ENCODE results near the gene FGF22.
"Not testable (repeated sequence)": the region's sequence is repeated elsewhere in the genome, so short reads cannot be mapped to it uniquely, and the experiment has no call there.

FGF22 gene

DNA sequence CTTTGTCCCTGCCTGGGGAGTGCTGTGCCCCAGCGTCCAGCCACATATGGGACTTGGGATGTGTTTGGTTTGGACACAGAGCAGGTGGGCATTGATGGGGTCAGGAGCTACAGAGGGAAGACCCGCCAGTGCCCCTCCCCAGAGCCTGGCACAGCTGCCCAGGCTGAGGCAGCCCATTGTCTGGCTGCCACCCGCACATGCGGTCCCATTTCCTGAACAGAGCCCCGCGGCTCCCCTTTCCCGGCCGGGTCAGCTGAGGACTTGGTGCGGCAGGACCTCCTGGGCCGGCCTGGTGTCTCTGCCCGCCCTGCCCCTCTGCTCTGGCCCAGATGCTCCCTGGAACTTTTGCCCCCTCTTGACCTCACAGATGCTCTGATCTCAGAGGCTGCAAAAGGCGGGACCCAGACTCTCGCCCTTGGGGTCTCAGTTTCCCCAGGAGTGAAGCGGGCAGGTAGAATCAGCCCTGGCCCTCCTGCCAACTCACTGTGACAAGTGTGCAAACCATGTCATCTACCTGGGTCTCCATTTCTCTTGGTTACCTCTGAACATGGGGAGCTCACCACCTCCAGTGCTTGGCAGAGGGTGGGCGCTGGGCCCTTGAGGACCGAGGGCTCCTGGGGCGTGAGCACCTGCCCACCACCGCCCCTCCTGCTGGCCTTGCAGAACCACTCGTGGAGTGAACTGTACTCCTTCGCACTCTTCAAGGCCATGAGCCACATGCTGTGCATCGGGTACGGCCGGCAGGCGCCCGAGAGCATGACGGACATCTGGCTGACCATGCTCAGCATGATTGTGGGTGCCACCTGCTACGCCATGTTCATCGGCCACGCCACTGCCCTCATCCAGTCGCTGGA lies 32.2 kb upstream of the FGF22 start:
- no peak for DNase-seq

DNA sequence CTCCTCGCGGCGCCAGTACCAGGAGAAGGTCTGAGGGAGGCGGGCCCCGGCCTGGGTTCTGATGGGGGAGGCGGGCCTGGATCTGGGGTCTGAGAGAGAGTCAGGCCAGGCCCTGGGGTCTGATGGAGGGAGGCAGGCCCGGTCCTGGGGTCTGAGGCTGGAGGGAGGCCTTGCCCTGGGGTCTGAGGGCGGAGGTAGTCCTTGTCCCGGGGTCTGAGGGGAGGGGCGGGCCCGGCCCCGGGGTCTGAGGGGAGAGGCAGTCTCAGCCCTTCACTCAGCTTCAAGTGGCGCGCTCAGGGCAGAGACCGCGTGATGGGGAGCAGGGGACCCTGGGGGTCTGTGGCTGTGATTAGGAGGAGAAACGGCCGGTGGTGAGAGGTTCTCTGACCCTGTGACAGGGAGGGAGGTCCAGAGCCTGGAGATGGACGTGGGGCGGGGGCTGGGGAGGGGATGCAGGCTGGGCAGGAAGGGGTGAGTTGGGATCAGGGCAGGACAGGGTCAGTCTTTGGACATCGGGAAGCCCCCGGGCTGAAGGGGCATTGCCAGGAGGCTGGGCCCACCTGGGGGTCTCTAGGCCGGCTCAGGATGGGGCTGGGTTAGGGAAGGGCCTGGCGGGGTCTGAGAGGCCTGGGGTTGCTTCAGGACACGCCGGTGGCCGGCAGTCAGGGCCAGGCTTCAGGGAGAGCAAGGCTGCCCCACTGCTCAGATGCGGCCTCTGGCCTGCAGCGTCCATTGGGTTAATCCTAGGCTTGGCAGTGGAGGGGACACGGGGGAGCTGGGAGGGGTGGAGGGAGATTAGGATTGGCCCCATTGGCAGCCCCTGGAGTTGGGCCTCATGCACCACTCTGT lies 31.3 kb upstream of the FGF22 start:
- DNase-seq: no peak

DNA sequence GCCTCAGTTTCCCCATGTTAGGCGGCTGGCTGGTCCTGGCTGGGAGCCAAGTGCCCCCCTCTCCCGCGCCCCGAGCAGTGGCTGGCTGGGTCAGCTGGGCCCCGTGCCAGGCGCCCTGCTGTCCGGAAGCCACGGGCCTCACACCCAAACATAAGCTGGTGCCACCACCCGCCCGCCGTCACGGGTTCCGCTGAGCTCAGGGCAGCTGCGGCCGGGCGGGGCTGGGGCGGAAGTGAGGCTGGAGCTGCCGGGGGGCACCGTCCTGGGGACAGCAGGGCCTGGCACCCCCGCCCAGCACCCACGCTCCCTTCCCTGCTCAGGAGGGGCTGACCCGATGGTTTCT lies 30.7 kb upstream of the FGF22 start:
- peak; percentile 62 for DNase-seq

DNA sequence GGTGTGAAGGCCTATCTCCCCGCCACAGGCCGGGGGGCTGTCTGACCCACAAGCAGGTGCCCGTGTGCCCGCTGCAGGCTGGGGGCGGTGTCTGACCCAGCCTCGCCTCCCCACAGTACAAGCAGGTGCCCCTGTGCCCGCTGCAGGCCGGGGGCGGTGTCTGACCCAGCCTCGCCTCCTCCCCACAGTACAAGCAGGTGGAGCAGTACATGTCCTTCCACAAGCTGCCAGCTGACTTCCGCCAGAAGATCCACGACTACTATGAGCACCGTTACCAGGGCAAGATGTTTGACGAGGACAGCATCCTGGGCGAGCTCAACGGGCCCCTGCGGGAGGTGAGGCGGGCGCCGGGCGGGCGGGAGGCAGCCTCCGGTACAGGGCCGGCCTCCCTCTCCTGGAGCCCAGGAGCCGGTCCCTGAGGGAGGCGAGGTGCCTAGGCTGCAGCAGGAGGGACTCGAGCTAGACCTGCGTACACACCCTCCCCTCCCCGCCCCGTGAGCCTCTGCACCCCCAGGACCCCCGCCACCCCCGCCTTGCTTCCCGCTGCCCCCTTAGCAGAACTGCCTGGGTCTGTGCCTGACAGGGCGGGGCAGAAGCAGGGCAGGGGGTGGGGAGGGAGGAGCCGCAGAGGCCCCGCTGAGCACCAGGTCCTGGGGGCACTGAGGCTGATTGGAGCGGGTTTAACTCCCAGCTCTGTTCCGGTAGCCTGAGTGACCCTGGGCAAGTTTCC lies 29.4 kb upstream of the FGF22 start:
- no peak for DNase-seq

DNA sequence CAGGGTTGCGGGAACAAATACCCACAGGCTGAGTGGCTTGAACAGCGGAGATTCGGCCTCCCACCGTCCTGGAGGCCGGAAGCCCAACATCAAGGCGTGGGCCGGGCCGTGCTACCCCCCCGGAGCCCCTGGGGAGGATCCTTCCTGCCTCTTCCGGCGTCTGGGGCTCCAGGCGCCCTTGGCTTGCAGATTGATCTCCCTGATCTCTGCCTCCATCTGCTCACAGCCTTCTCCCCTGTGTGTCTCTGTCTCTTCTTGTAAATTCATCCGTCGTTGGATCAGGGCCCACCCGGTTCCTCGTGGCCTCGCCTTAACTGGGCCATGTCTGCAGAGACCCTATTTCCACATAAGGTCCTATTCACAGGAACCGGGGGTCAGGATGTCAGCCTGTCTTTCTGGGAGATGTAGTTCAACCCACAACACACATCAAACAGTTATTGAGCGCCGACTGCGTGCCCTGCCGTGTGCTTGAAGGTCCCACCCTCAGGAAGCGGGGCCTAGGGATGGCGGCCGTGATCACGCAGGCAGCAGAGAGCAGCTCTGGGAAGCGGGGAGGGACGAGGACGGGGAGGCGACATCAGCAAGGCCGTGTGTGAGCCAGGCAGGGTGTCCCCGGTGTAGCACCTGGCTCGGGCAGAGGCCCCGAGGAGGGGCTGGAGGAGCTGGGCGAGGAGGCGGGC lies 28.7 kb upstream of the FGF22 start:
- DNase-seq: no peak

DNA sequence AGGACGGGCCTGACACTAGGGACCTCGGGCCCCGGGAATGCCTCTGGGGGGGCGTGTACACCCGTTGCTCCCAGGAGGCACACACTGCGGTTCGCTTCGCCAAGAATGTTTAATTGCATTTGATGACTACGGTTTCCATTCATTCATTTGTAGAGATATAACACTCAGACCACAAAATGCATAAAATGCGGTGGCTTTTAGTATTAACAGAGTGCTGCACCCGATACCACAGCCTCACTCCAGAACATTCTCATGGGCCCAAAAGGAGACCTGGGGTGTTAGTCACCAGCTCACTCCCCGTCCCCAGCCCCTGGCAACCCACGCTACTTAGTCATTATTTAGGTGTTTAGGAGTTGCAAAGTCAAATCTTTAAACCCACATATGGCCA lies 28.2 kb upstream of the FGF22 start:
- no peak for DNase-seq

DNA sequence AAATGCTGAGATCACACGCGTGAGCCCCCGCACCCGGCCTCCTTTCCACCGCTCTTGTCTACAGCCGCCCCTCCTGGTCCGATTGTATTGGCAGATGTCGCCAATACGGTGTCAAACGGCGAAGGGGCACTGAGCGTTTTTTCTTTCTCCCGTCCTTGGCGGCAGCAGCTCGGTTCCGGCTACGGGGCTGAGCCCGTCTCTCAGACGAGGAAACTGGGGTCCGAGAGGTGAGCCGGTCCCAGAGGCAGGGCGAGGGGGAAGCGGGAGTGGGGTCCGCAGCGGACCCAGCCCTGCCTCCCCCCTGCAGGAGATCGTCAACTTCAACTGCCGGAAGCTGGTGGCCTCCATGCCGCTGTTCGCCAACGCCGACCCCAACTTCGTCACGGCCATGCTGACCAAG lies 26.7 kb upstream of the FGF22 start:
- DNase-seq: no peak

DNA sequence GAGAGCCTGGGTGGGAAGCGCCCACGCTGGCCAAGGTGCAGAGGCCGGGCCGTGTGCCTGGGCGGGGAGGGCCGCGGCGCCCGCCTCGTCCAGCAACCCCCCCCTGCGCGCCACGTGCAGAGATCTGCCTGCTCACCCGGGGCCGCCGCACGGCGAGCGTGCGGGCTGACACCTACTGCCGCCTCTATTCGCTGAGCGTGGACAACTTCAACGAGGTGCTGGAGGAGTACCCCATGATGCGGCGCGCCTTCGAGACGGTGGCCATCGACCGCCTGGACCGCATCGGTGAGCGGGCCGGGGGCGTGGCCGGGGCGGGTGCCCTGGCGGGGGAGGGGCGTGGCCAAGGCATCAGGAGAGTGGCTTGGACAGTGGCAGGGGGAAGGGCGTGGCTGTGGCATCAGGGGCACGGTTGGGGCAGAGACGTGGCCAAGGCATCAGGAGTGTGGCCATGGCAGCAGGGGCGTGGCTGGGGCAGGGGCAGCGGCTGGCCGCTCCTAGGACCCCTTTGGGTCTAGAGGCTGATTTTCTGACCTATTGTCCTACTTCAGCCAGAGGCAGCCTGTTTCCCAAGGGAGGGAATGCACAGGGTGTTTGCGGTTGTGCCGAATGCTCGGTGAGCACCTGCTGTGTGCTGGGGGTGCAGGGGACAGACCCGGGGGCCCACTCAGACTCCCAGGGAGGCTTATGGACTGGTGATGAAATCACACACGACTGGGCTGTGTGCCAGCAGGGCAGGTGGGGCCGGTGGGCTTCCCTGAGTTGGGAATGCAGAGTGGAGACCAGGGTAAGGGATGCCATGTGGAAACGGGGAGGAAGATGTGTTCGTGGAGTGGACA lies 25.7 kb upstream of the FGF22 start:
- no peak for DNase-seq

DNA sequence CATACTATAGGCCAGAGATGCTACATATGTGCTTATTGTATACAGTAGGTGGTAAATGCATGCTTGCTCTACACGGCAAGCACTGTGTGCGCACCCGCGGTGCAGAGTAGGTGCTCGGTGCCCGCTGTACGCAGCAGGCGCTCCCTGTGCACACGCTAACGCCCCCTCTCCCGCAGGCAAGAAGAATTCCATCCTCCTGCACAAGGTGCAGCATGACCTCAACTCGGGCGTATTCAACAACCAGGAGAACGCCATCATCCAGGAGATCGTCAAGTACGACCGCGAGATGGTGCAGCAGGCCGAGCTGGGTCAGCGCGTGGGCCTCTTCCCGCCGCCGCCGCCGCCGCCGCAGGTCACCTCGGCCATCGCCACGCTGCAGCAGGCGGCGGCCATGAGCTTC lies 24.1 kb upstream of the FGF22 start:
- DNase-seq: no peak

DNA sequence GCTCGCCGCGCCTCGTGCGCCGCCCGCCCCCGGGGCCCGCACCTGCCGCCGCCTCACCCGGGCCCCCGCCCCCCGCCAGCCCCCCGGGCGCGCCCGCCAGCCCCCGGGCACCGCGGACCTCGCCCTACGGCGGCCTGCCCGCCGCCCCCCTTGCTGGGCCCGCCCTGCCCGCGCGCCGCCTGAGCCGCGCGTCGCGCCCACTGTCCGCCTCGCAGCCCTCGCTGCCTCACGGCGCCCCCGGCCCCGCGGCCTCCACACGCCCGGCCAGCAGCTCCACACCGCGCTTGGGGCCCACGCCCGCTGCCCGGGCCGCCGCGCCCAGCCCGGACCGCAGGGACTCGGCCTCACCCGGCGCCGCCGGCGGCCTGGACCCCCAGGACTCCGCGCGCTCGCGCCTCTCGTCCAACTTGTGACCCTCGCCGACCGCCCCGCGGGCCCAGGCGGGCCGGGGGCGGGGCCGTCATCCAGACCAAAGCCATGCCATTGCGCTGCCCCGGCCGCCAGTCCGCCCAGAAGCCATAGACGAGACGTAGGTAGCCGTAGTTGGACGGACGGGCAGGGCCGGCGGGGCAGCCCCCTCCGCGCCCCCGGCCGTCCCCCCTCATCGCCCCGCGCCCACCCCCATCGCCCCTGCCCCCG lies 23.5 kb upstream of the FGF22 start:
- no peak for DNase-seq

DNA sequence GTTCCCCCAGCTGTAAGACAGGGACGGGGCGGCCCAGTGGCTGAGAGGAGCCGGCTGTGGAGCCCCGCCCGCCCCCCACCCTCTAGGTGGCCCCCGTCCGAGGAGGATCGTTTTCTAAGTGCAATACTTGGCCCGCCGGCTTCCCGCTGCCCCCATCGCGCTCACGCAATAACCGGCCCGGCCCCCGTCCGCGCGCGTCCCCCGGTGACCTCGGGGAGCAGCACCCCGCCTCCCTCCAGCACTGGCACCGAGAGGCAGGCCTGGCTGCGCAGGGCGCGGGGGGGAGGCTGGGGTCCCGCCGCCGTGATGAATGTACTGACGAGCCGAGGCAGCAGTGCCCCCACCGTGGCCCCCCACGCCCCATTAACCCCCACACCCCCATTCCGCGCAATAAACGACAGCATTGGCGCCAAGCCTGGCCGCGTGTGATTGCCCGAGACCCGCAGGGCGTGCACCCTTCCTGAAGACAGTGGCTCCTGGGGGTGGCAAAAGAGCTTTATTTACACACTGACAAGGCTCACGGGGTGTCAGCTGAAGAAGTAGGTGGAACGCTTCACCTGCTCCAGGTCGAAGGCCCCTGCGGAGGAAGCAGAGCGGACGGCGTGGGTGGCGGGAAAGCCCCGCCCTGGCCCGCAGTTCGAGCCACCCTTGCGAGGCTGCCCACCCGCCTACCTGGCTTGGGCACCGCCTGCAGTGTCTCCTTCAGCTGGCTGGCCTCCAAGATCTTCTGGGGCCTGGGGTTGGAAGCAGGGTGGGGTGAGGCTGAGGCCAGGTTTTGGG lies 22.7 kb upstream of the FGF22 start:
- no peak for DNase-seq

DNA sequence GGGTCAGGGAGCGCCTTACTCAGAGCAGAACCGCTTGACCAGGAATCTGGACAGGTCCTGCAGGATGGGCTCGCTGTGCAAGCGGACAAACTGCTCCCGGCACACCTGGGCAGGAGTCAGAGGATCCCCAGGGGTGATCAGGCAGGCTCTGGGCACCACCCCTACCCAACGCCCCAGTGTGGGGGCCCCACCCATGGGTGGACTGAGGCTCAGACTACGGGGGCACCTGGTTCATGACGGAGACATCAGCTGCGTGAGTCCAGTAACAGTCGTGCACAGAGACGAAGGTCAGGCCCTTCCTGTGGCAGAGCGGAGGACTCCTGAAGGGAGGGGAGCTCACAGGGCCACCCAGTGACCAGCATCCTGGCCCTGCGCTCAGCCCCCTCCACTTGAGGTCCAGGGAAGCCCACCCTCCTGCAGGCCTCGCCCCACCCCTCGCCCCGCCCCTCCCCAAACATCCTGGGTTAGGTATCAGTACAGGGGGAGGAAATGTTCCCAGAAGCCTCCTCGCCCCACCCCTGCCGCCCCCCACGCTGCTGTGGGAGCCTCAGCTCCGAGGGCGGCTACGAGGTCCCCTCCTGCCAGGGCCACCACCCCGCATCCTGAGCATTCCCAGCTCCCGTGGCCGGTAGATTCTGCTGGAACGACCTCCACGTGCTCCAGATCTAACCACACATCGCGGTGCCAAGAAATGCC lies 22.0 kb upstream of the FGF22 start:
- no peak for DNase-seq

DNA sequence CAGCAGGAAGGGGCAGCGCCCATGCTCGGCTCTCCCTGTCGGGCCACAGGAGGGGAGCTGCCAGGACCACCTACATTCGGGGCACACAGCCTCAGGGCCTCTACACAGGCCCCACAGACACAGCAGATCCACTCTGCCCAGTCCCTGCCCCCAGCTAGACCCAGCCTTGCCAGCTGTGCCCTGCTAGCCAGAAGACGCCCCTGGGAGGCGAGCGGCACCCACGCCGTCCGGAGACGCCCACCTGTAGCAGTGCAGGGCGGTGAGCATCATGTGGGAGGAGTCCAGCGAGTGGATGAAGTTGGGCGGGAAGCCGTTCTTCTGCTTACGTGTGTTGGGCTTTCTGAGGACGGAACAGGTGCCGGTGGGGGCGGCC lies 21.4 kb upstream of the FGF22 start:
- DNase-seq: no peak

DNA sequence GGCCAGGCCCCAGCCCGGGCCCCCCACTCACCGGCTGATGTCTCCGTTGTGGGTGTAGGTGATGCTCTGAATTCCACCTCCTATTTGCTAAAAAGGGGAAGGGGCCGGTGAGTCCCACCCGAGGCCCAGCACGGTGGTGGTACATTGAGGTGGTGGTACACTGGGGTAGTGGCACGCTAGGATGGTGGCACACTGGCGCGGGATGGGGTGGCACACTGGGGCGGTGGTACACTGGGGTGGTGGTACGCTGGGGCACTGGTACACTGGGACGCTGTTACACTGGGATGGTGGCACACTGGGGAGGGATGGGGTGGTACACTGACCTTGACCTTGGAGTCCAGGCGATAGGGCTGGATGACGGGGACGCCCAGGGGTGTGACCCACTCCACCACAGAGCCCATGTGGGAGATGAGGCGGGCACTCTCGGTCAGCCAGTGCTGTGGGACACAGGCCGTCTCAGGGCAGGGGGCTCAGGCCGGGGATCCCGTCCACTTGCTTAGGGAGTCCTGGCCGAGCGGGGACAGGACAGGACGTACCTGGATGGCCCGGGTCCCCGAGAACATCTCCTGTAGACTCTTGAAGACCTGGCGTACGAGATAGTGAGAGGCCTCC lies 20.9 kb upstream of the FGF22 start:
- DNase-seq: no peak

DNA sequence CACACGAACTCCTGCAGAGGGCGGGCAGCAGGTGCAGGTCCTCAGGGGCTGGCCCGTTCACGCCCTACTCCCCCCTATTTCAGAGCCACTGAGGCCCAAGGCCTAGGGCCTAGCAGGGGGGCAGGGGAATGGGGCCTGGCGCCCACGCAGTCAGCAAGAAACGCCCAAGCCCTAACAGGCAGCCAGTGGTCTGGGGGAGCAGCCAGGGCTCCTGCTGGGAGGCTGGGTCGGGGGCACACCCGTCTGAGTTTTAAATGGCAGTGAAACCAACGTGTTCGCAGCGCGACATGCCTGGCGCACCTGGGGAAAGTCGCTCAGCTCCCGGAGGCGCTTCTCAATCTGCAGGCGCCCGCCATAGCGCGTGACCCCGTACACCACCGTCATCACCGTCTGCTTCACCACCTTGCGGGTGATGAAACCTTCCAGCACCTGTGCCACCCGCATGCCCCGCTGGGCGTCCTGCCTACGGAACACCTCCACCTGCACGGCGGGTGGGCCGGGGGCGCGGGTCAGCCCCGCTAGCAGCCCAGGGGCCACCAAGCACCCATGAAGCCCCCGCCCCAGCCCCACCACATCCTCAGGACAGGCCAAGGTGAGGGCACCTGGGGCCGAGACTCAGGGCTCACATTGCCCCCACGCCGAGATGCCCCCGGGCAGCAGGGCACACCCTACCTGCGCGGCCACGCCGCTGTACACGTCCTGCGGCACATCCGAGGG lies 20.2 kb upstream of the FGF22 start:
- no peak for DNase-seq

DNA sequence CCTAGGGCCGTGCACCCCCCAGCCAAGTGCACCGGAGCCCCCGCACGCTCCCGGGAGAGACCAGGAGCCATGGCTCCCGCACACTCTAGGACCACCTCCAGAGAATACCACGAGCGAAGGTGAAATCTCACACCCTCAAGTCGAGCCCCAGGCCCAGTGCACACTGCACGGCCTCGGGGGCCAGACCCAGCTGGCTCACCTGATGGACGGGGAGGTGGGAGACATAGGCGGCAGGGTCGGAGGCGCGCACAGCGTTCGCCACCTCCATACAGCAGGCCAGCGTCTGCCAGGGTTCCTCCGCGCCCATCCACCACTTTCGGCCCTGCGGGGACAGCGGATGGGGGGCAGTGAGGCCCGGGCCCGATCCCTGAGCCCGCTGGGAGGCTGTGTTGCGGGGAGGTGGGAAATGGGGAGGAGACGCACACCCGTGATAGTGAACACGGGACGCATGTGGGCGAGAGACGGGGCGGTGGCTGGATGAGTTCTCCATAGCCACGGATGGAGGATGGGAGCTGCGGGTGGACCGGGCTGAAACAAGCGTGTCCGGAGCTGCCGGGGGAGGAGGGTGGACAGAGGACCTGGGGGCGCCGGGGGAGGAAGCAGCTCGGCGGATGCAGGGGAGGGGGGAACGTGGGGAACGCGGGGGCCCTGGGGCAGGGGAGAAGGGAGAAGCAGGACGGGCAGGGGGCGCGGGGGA lies 19.4 kb upstream of the FGF22 start:
- DNase-seq: no peak

DNA sequence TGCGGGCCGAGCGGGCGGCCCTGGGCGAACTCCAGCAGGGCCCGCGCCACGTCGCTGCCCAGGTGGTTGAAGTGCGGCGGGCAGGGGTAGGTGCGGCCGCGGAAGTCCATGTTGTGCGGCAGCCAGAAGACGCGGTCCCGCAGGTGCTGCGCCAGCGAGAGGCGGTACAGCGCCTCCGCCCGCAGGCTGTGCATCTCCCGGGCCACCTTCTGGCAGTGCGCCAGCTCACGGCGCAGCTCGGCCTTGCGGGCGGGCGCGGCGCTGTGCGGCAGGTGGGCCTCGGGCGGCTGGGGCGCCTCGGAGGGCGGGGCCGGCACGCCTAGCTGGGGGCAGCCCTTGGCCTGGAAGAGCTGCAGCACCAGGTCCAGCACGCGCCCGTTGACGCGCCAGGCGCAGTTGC lies 18.5 kb upstream of the FGF22 start:
- not testable (repeated sequence) for DNase-seq

DNA sequence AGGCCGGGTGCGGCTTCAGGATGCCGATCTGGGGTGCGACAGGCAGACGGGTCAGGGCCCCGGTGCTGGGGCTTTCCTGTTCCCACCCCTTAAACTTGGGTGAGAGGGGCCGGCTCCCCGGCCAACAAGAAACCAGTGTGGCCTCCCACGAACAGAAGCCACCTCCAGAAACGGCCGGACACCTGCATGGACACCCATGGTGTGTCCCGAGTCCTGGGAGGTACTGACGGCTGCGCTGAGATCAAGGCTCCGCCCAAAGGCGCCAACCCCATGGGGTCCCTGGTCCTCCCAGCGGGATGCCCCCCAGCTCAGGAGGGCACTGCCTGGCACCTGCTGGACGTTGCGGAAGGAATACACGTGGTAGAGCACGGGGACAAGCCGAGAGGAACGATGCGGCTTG lies 17.9 kb upstream of the FGF22 start:
- no peak for DNase-seq
